NCI-H446 (cell line): ENCODE data around the gene TMEM258.

Experiments
- DNase-seq, 2 experiments: peaks; one replicate each; lab custom pipeline; 2025; lab: John Stamatoyannopoulos, UW

The TMEM258 gene

DNA sequence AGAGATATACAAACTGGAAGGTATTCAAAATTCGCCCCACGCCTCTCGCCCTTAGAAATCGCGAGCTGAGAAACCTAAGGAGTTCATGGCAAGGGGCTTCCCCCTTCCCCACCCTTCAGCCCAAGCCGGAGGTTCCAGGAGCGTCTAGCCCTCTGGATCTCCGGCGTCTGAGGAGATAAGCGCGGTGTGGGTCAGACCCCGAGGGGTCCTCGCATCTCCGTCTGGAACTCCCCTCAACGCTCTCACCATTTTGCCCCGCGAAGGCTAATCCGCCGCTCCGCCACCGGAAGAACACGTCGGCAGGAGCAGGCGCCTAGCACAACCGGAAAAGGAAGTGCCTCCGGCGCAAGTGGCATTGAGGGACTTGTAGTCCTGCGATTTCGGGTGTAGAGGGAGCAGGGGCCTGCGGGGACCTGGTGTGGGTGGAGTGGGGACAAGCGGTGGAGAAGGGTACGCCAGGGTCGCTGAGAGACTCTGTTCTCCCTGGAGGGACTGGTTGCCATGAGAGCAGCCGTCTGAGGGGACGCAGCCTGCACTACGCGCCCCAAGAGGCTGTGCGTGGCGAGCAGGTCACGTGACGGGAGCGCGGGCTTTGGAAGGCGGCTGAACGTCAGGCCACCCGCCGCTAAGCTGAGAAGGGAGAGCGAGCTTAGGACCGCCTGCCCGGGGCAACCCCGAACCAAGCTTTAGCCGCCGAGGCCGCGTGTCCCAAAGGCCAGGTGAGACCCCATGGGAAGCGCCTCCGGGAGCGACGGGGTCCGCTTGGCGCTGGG, at the start of gene TMEM258, which contains the start of gene FEN1:
Gene TMEM258, minus strand, starts transcription at position 290 of the 773 bp plus-strand sequence. Its CDS starts 41 bp downstream, at position 249.
Gene FEN1, plus strand, starts transcription at position 602 of the 773 bp plus-strand sequence. CDS start 2,451 bp downstream, outside the sequence.
- DNase-seq: peak; percentile 93 to 94

- DNase-seq: no peak
Measured at GRCh38 chr11:61841636-61842527, 49.5 kb upstream of the TMEM258 start.

DNA sequence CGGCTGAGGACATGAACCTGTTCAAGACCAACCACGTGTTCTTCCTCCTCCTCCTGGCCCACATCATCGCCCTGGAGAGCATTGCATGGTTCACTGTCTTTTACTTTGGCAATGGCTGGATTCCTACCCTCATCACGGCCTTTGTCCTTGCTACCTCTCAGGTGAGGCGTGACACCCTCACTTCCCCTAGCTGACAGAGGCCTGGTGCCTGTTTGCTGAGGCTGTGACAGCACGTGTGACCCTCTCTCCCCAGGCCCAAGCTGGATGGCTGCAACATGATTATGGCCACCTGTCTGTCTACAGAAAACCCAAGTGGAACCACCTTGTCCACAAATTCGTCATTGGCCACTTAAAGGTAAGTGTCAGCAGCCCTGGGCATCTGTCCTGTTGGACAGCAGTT, 48.0 kb upstream of the TMEM258 start:
- DNase-seq: no peak

DNA sequence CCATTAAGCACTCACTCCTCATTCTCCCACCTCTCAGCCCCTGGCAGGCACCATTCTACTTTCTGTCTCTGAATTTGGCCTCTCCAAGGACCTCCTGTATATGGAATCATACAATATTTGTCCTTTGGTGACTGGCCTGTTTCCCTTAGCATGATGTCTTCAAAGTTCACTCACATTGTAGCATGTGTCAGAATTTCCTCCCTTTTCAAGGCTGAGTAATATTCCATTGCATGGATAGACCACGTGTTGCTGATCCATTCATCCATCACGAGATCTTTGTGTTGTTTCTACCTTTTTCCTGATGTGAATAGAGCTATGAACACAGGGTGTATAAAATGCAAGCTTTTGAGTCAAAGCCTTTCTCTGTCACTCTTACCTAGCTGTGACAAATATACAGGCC, 47.3 kb upstream of the TMEM258 start:
- no peak for DNase-seq

- DNase-seq: no peak
Measured at GRCh38 chr11:61838921-61839320, 46.5 kb upstream of the TMEM258 start.

GRCh38 chr11:61838501-61838900, 46.1 kb upstream of the TMEM258 start:
- DNase-seq: no peak

GRCh38 chr11:61837411-61838005, 45.1 kb upstream of the TMEM258 start:
- DNase-seq: no peak

DNA sequence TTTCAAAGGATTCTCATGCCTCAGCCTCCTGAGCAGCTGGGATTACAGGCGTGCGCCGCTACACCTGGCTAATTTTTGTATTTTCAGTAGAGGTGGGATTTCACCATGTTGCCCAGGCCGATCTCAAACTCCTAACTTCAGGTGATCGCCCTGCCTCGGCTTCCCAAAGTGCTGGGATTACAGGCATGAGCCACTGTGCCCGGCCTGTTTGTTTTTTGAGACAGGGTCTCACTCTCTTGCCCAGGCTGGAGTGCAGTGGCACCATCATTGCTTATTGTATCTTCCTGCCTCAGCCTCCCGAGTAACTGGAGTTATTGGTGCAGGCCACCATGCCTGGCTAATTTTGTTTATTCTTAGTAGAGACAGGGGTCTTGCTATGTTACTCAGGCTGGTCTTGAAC, 43.8 kb upstream of the TMEM258 start:
- no peak for DNase-seq

DNA sequence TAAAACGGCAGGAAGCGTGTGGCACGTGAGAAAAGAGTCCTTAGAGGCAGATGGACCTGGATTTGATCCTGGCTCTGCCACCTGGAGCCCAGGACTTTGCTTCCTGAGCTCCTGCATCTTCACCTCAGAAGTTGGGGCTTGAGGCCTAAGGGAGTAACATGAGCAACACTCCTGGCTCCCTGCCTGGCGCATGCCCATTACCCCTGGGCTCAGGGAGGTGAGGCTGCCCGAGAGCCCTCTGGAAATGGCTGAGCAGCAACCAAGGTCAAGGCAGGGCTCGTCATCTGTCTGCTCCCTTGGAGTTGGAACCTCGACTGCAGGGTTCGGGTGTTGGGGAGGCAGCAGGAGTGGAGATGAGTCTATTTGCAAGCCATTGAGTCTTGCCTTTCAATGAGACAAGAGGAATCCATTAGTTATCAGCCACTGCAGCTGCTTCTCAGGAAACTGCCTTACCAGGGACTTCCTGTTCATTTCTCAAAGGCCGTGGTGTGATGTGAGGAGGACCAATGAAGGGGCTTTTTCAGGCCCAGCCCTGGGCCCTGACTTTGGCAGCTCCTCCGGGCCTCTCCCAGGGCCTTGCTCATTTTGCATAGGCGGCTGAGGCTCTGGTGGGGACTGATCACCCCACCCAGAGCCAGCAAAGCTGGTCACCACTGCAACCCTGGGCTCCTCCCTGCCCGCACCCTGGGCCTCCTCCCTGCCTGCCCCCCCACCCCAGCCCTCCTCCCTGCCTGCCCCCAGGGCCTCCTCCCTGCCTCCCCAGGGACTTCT, 42.1 kb upstream of the TMEM258 start:
- DNase-seq: no peak

- DNase-seq: no peak
Measured at GRCh38 chr11:61833926-61834277, 41.5 kb upstream of the TMEM258 start.

DNA sequence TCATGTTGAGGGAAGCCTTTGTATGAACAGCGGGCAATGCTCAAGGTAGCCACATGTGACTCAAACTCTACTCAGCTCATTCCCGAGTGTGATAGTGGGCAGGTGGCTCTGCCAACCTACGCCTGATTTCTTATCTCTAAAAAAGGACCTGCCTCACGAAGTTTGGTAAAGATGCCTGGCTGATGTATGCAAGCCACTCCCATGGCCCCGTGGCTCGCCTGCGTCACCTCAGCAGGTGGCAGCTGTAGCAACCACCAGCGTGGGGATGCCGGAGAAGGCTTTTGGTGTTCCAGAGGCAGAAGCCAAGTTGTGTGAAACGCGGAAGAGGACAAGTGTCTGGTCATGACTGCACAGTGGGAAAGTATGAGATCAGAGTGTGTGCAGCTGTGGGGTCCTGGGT, 41.1 kb upstream of the TMEM258 start:
- DNase-seq: no peak

GRCh38 chr11:61832754-61833153, 40.4 kb upstream of the TMEM258 start:
- no peak for DNase-seq

- DNase-seq: no peak
Measured at GRCh38 chr11:61832207-61832606, 39.8 kb upstream of the TMEM258 start.

GRCh38 chr11:61830237-61831105, 38.1 kb upstream of the TMEM258 start:
- no peak for DNase-seq

DNA sequence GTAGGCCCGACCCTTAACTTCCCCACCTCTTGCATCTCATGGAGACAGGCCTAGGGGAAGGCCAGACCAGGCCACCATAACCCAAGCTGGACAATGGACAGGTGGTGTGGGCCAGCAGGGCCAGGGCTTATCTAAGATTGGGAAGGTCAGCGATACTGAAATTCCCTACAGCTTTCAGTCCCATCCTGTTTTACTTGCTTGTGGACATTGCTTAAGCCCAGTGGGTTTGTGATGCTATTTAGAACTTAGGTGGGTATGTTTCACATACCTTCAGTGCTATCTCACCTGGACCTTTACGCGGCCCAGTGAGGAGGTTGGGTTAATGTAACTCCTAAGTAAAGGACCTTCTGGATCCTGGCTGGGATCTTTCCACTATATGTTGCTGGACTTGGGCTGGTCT, 37.4 kb upstream of the TMEM258 start:
- DNase-seq: no peak

GRCh38 chr11:61828629-61829407, 36.4 kb upstream of the TMEM258 start:
- DNase-seq: peak in 1 of 2 experiments; percentile 52

DNA sequence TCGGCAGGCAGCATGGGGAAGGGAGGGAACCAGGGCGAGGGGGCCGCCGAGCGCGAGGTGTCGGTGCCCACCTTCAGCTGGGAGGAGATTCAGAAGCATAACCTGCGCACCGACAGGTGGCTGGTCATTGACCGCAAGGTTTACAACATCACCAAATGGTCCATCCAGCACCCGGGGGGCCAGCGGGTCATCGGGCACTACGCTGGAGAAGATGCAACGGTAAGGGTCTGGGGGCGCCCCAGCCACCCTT, 35.9 kb upstream of the TMEM258 start:
- DNase-seq: no peak

DNA sequence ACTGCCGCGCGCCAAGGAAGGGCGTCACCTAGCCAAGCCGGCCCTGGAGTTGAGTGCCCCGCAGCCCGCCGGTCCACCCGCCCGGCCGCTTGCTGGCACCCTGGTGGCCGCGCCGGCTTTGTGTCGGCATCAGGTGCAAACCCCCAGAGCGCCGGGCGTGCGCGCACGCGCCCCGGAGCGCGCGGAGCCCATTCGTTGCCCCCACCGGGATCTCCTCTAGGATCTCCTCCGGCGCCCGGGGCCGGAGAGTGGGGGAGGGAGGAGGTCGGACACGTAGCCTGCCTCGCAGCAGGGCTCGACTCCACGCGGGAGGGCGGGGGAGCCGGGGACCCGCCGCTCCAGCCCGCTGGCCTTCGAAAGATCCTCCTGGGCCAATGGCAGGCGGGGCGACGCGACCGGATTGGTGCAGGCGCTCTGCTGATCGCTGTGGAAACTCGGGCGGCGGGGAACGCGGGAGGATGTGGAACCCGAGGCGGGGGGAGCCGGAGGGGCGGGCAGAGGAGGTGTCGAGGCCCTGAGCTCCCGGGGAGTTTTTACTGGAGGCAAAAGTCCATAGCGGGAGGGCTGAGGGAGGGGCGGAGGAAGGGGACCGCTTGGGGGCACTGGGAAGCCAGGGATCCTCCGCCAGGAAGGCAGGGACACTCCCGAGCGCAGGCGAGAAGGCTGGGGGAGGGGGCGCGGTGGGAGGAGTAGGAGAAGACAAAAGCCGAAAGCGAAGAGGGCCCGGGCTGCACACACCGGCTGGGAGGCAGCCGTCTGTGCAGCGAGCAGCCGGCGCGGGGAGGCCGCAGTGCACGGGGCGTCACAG, 35.4 kb upstream of the TMEM258 start, which contains the start of gene FADS2:
Gene FADS2, plus strand, starts transcription at position 730 of the 808 bp plus-strand sequence. CDS start 91 bp downstream, outside the sequence.
- DNase-seq: peak; percentile 85 to 92

GRCh38 chr11:61826930-61827570, 34.7 kb upstream of the TMEM258 start:
- DNase-seq: no peak
